ENCODE results near the gene TMEM238L.

TMEM238L gene

DNA sequence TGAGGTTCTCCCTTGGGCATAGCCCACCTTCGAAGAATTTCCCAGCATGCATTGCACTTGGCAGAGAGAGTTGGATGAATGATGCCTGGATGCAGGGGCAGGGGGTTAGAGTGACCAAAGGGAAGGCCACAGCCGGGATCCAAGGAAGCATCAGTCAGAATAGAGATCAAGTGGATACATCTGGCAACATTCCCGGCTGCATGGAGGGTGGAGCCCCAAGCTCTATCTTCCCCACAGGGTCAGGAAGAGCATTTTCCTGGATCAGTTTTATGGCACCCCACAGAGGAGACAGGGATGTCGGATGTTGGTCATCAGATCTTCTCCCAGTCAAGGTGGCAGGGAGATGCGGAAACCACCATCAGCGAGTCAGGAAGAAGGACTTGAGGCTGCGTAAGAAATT, 21.0 kb upstream of the TMEM238L start:
- no peaks in the 10 kb centered on the region for H3K4me1 ChIP-seq (ENCODE audit: insufficient read depth, low read length, poor library complexity, severe bottlenecking)
- H3K9ac ChIP-seq (ENCODE audit: low read depth, low read length, poor library complexity, severe bottlenecking), result no peak overlapping the region
- no peak for TF ChIP-seq EZH2phosphoT487 (IDR thresholded peaks at IDR 0.05; ENCODE audit: borderline replicate concordance)
- TF ChIP-seq, protein P1, sequence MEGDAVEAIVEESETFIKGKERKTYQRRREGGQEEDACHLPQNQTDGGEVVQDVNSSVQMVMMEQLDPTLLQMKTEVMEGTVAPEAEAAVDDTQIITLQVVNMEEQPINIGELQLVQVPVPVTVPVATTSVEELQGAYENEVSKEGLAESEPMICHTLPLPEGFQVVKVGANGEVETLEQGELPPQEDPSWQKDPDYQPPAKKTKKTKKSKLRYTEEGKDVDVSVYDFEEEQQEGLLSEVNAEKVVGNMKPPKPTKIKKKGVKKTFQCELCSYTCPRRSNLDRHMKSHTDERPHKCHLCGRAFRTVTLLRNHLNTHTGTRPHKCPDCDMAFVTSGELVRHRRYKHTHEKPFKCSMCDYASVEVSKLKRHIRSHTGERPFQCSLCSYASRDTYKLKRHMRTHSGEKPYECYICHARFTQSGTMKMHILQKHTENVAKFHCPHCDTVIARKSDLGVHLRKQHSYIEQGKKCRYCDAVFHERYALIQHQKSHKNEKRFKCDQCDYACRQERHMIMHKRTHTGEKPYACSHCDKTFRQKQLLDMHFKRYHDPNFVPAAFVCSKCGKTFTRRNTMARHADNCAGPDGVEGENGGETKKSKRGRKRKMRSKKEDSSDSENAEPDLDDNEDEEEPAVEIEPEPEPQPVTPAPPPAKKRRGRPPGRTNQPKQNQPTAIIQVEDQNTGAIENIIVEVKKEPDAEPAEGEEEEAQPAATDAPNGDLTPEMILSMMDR (conservative IDR thresholded peaks at IDR 0.05; ENCODE audit: low read length), result no peak
- H3K9me2 ChIP-seq (replicated peaks; ENCODE audit: low read depth, low read length), result no peaks in the 10 kb centered on the region
- H3K9me3 ChIP-seq (ENCODE audit: insufficient read depth, low read depth, low read length), result no peaks in the 10 kb centered on the region
- no peaks in the 10 kb centered on the region for H3F3A ChIP-seq (ENCODE audit: low read depth)
- no peak overlapping the region for H2AFZ ChIP-seq (ENCODE audit: low read length)
- H4K20me1 ChIP-seq (ENCODE audit: insufficient read depth, low read length, poor library complexity, severe bottlenecking), result no peaks in the 10 kb centered on the region
- H3K27me3 ChIP-seq (ENCODE audit: insufficient read depth, low read length, poor library complexity, severe bottlenecking), result no peaks in the 10 kb centered on the region
- H3K4me3 ChIP-seq (ENCODE audit: low read length, poor library complexity, severe bottlenecking), result no peak overlapping the region
- H3K36me3 ChIP-seq (ENCODE audit: insufficient read depth, low read length), result no peaks in the 10 kb centered on the region
- H3K4me2 ChIP-seq (ENCODE audit: low read depth, low read length, poor library complexity, severe bottlenecking), result no peak overlapping the region
- no peaks in the 10 kb centered on the region for H3K79me2 ChIP-seq (ENCODE audit: insufficient read depth, low read length)

DNA sequence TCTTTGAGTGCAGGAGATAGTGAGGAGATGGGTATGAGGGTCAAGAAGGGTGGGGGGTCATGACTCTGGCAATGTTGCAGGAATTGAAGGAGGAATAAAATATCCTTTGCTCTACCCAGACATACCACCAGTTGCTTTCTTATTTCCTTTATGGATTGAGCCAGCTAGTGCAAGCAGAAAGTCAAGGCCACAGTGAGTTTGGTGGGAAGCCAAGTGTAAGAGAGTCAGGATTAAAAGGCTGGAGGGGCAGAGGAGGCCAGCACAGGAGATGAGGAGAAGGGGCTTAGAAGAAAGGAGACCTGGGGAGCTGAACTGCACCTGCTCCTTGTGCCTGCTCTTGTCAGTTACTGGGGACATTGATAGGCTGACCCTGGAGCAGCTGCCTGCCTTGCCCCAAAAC, 17.9 kb upstream of the TMEM238L start:
- Histone ChIP-seq H3K4me3 (ENCODE audit: low read length, poor library complexity, severe bottlenecking) (no peak overlapping the region), H4K20me1 (ENCODE audit: insufficient read depth, low read length, poor library complexity, severe bottlenecking) (no peaks in the 10 kb centered on the region), H3F3A (ENCODE audit: low read depth) (no peaks in the 10 kb centered on the region), H3K9me3 (ENCODE audit: insufficient read depth, low read depth, low read length) (no peaks in the 10 kb centered on the region), H3K4me1 (ENCODE audit: insufficient read depth, low read length, poor library complexity, severe bottlenecking) (no peaks in the 10 kb centered on the region), H3K27me3 (ENCODE audit: insufficient read depth, low read length, poor library complexity, severe bottlenecking) (no peaks in the 10 kb centered on the region), H3K36me3 (ENCODE audit: insufficient read depth, low read length) (no peaks in the 10 kb centered on the region), H3K4me2 (ENCODE audit: low read depth, low read length, poor library complexity, severe bottlenecking) (no peak overlapping the region), H3K9ac (ENCODE audit: low read depth, low read length, poor library complexity, severe bottlenecking) (no peak overlapping the region), H3K79me2 (ENCODE audit: insufficient read depth, low read length) (no peaks in the 10 kb centered on the region), H2AFZ (ENCODE audit: low read length) (no peak overlapping the region), H3K9me2 (replicated peaks; ENCODE audit: low read depth, low read length) (no peaks in the 10 kb centered on the region)
- no peak for TF ChIP-seq EZH2phosphoT487 (IDR thresholded peaks at IDR 0.05; ENCODE audit: borderline replicate concordance)
- TF ChIP-seq, protein P1 (conservative IDR thresholded peaks at IDR 0.05; ENCODE audit: low read length), result no peak

- H3K4me1 ChIP-seq (ENCODE audit: insufficient read depth, low read length, poor library complexity, severe bottlenecking), result no peaks in the 10 kb centered on the region
These were observed 17.2 kb upstream of the TMEM238L start for GRCh38 chr17:10821054-10821453.

More at GRCh38 chr17:10821054-10821453, 17.2 kb upstream of the TMEM238L start:
- Histone ChIP-seq H2AFZ (ENCODE audit: low read length) (no peak overlapping the region), H4K20me1 (ENCODE audit: insufficient read depth, low read length, poor library complexity, severe bottlenecking) (no peaks in the 10 kb centered on the region), H3K27me3 (ENCODE audit: insufficient read depth, low read length, poor library complexity, severe bottlenecking) (no peaks in the 10 kb centered on the region), H3K9me2 (replicated peaks; ENCODE audit: low read depth, low read length) (no peaks in the 10 kb centered on the region), H3K9ac (ENCODE audit: low read depth, low read length, poor library complexity, severe bottlenecking) (no peak overlapping the region), H3K4me3 (ENCODE audit: low read length, poor library complexity, severe bottlenecking) (no peak overlapping the region), H3K79me2 (ENCODE audit: insufficient read depth, low read length) (no peaks in the 10 kb centered on the region), H3K36me3 (ENCODE audit: insufficient read depth, low read length) (no peaks in the 10 kb centered on the region), H3K4me2 (ENCODE audit: low read depth, low read length, poor library complexity, severe bottlenecking) (no peak overlapping the region), H3K9me3 (ENCODE audit: insufficient read depth, low read depth, low read length) (no peaks in the 10 kb centered on the region), H3F3A (ENCODE audit: low read depth) (no peaks in the 10 kb centered on the region)
- TF ChIP-seq, protein P1 (conservative IDR thresholded peaks at IDR 0.05; ENCODE audit: low read length), result no peak
- no peak for TF ChIP-seq EZH2phosphoT487 (IDR thresholded peaks at IDR 0.05; ENCODE audit: borderline replicate concordance)
